Breast epithelium (tissue), 3 donors: ENCODE data around the gene C19orf73.

Source experiments
- CTCF ChIP-seq, 3 donors: fragments of 450-650 bp; IDR thresholded peaks; one replicate each; pipeline ENCODE4 v1.5.1; 2016 to 2017; ENCODE audit warnings: antibody characterized with exemption in 3 of 3, mild to moderate bottlenecking in 3 of 3, moderate library complexity in 3 of 3
- POLR2A ChIP-seq: fragments of 450-650 bp; IDR thresholded peaks from one replicate; pipeline ENCODE4 v1.6.1; 2016; ENCODE audit warnings: antibody characterized with exemption, mild to moderate bottlenecking, moderate library complexity

- TF ChIP-seq POLR2A, result no peak
- no peak for TF ChIP-seq CTCF (IDR thresholded peaks at IDR 0.05)
Measured at GRCh38 chr19:49080392-49080791, 38.6 kb downstream of the C19orf73 start.
